ENCODE data around the gene SPRR4. TPM values are rescaled to one million over a fixed set of nuclear protein-coding genes. Genes with fewer than 3 reads are reported as not detected.

Gene SPRR4
- total RNA-seq, 4 donors from 2014 or later: not detected

DNA sequence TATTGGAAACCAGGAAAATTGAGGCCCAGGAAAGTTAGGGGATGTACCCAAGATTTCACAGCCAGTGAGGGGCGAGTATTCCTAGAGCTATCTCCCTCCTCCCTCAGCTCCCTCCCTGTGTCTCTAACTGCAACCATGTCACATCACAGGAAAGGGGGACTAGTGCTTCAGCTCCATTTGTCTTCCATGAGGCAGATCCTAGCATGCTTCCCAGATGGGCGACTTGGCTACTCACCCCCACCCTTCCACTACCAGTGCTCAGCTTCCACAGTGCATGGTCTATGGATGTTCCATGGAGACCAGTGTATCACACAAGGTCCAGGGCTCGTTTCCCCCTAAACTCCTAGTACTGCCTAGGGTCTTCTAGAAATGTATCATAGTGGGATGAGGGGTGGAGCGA, 4.6 kb upstream of the SPRR4 start:
- no peaks in the 10 kb centered on the region for H3K27me3 ChIP-seq
- no peak for DNase-seq
- intact Hi-C loops (cut with DNase I; ENCODE audit: low total_unique reads): no loop called here
- no peak overlapping the region for H3K27ac ChIP-seq
- H3K4me1 ChIP-seq: no peaks in the 10 kb centered on the region
- H3K4me3 ChIP-seq: no peak overlapping the region
- H3K36me3 ChIP-seq: no peaks in the 10 kb centered on the region
- H3K9me3 ChIP-seq: no peaks in the 10 kb centered on the region
- ATAC-seq: no peak
- in situ Hi-C loops (cut with MboI; ENCODE audit: low sequenced_read_pairs in 4 of 4): no loop called here
- TF ChIP-seq, protein P1, sequence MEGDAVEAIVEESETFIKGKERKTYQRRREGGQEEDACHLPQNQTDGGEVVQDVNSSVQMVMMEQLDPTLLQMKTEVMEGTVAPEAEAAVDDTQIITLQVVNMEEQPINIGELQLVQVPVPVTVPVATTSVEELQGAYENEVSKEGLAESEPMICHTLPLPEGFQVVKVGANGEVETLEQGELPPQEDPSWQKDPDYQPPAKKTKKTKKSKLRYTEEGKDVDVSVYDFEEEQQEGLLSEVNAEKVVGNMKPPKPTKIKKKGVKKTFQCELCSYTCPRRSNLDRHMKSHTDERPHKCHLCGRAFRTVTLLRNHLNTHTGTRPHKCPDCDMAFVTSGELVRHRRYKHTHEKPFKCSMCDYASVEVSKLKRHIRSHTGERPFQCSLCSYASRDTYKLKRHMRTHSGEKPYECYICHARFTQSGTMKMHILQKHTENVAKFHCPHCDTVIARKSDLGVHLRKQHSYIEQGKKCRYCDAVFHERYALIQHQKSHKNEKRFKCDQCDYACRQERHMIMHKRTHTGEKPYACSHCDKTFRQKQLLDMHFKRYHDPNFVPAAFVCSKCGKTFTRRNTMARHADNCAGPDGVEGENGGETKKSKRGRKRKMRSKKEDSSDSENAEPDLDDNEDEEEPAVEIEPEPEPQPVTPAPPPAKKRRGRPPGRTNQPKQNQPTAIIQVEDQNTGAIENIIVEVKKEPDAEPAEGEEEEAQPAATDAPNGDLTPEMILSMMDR (IDR thresholded peaks at IDR 0.05 in 4 of 5, conservative IDR thresholded peaks at IDR 0.05 in 1 of 5): no peak
- no peak for TF ChIP-seq POLR2A (IDR thresholded peaks at IDR 0.05)

DNA sequence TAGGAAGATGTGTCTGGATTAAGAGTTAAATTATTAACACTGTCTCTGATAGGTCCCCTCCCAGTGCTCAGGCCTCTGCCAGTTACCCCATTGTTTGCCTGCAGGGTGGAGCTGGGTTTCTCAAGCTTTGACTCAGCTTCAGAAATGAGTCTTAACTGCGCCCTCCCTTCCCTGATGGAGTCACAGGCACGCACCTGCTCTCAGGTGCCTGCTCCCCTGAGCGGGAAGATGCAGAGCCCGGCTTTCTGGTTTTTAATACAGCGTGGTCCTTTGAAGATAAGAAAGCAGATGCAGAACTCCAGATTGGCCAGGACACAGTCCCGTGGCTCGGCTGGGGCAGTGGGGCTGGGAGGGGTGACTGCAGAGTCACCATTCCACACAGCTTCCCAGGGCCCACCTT, 3.2 kb upstream of the SPRR4 start:
- Histone ChIP-seq H3K27me3 (no peaks in the 10 kb centered on the region), H3K27ac (no peak overlapping the region), H3K4me1 (no peaks in the 10 kb centered on the region), H3K9me3 (no peaks in the 10 kb centered on the region), H3K4me3 (no peak overlapping the region), H3K36me3 (no peaks in the 10 kb centered on the region)
- DNase-seq (no peak), ATAC-seq (no peak)
- in situ Hi-C loops (cut with MboI; ENCODE audit: low sequenced_read_pairs in 4 of 4): no loop called here
- TF ChIP-seq, protein P1 (IDR thresholded peaks at IDR 0.05 in 4 of 5, conservative IDR thresholded peaks at IDR 0.05 in 1 of 5): no peak
- no peak for TF ChIP-seq POLR2A (IDR thresholded peaks at IDR 0.05)
- intact Hi-C loops (cut with DNase I; ENCODE audit: low total_unique reads): no loop called here

DNA sequence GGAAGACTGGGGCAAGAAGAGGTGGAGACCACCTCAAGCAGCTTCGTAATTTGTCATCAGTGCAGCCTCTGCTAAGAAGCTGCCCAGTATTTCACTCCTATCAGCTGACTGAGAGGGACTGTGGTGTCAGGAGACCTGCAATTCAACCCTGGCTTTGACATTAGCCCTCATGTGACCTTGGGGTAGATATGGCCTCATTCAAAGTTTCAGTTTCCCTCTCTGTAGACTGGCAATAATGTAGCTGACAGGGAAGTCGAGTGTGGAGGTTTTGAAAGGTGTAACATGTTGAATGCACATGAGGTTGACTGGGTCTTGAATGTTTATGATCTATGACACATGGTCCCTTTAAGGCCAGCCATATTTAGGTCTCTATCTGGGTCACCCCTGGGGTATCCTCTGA, 2.2 kb upstream of the SPRR4 start:
- Histone ChIP-seq H3K9me3 (no peaks in the 10 kb centered on the region), H3K4me3 (no peak overlapping the region), H3K27me3 (no peaks in the 10 kb centered on the region), H3K27ac (no peak overlapping the region), H3K36me3 (no peaks in the 10 kb centered on the region), H3K4me1 (no peaks in the 10 kb centered on the region)
- DNase-seq (no peak), ATAC-seq (no peak)
- TF ChIP-seq, protein P1 (IDR thresholded peaks at IDR 0.05 in 4 of 5, conservative IDR thresholded peaks at IDR 0.05 in 1 of 5): no peak
- no peak for TF ChIP-seq POLR2A (IDR thresholded peaks at IDR 0.05)
- intact Hi-C loops (cut with DNase I; ENCODE audit: low total_unique reads): no loop called here
- in situ Hi-C loops (cut with MboI; ENCODE audit: low sequenced_read_pairs in 4 of 4): no loop called here

DNA sequence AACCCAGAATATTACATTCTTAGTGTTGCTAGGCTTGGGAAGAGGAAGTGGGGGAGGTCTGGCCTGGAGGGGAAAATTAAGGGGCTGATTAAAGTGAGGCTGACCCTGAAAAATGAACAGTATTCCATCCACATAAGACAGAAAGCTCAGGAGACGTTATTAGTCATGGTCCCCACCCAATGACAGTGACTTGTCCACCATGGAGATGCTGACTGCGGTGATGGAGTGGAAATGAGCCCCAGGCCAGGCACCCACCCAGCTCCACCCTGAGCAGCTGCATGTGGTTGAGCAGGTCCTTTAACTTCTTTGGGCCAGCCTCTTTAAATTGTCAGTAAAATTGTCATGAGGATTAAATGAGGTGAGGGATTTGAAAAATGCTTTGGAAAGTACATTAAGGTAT, 1.4 kb upstream of the SPRR4 start:
- no peak overlapping the region for H3K27ac ChIP-seq
- H3K27me3 ChIP-seq: no peaks in the 10 kb centered on the region
- ATAC-seq (no peak), DNase-seq (no peak)
- in situ Hi-C loops (cut with MboI; ENCODE audit: low sequenced_read_pairs in 4 of 4) (no loop called here), intact Hi-C loops (cut with DNase I; ENCODE audit: low total_unique reads) (no loop called here)
- H3K4me1 ChIP-seq: no peaks in the 10 kb centered on the region
- TF ChIP-seq, protein P1 (IDR thresholded peaks at IDR 0.05 in 4 of 5, conservative IDR thresholded peaks at IDR 0.05 in 1 of 5): no peak
- TF ChIP-seq POLR2A (IDR thresholded peaks at IDR 0.05): no peak
- no peaks in the 10 kb centered on the region for H3K36me3 ChIP-seq
- no peaks in the 10 kb centered on the region for H3K9me3 ChIP-seq
- no peak overlapping the region for H3K4me3 ChIP-seq

DNA sequence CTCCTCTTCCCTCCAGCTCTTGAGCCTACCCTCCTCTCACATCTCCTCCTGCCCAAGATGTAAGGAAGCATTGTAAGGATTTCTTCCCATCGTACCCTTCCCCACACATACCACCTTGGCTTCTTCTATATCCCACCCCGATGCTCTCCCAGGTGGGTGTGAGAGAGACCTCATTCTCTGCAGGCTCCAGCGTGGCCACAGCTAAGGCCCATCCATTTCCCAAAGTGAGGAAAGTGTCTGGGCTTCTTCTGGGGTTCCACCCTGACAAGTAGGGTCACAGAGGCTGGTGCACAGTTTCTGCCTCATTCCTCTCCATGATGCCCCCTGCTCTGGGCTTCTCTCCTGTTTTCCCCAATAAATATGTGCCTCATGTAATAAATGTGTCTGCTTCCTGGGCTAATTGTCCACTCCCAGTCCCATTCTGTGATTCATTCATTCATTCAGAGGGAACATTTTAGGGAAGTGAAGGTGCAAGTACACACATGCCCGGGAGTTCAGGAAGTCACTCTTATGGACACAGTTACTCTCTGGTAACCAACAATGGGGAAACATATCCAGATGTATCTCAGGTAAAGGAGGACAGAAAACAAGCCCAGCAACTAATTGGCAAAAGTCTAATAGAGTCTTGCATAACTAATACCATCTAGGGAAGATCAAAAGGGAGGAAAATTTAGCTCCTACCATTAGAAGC, 1.9 kb downstream of the SPRR4 start:
- no peaks in the 10 kb centered on the region for H3K36me3 ChIP-seq
- ATAC-seq: no peak
- TF ChIP-seq, protein P1 (IDR thresholded peaks at IDR 0.05 in 4 of 5, conservative IDR thresholded peaks at IDR 0.05 in 1 of 5): no peak
- TF ChIP-seq POLR2A (IDR thresholded peaks at IDR 0.05): no peak
- intact Hi-C loops (cut with DNase I; ENCODE audit: low total_unique reads) (no loop called here), in situ Hi-C loops (cut with MboI; ENCODE audit: low sequenced_read_pairs in 4 of 4) (no loop called here)
- DNase-seq: no peak
- H3K9me3 ChIP-seq: no peaks in the 10 kb centered on the region
- H3K27me3 ChIP-seq: no peaks in the 10 kb centered on the region
- no peaks in the 10 kb centered on the region for H3K4me1 ChIP-seq
- H3K4me3 ChIP-seq: no peak overlapping the region
- H3K27ac ChIP-seq: no peak overlapping the region

All from gastrocnemius medialis (tissue), 4 donors.